Smooth muscle cell (in vitro differentiated cells): ENCODE data around the gene CYP27B1. TPM values are rescaled to one million over a fixed set of nuclear protein-coding genes. Genes with fewer than 3 reads are reported as not detected.
A peak's percentile ranks its signal among the peaks of the same experiment; 100 is the strongest.

Source experiments
- DNase-seq: peaks from one replicate; lab custom pipeline; 2025; ENCODE audit not compliant: unreplicated experiment; lab: John Stamatoyannopoulos, UW
- H2AFZ ChIP-seq: fragments of 200-600 bp; sonication (generic); 2 replicates; pipeline ENCODE4 v1.6.0; 2016; ENCODE audit warnings: antibody characterized with exemption, low read depth, mild to moderate bottlenecking
- H3F3A ChIP-seq: fragments of 200-600 bp; sonication (generic); 2 replicates; pipeline ENCODE4 v1.6.0; 2017; ENCODE audit warnings: antibody characterized with exemption, low read depth
- H3K27ac ChIP-seq: fragments of 200-600 bp; sonication (generic); 2 replicates; pipeline ENCODE4 v1.5.1; 2016; ENCODE audit warnings: low read depth, mild to moderate bottlenecking
- H3K27me3 ChIP-seq: fragments of 200-600 bp; sonication (generic); 2 replicates; pipeline ENCODE4 v1.6.1; 2016; ENCODE audit warnings: low read depth, mild to moderate bottlenecking
- H3K36me3 ChIP-seq: fragments of 200-600 bp; sonication (generic); 2 replicates; pipeline ENCODE4 v1.5.1; 2016; ENCODE audit warnings: low read depth
- H3K4me1 ChIP-seq: fragments of 200-600 bp; sonication (generic); 2 replicates; pipeline ENCODE4 v1.5.1; 2016; ENCODE audit warnings: low read depth
- H3K4me2 ChIP-seq: fragments of 200-600 bp; sonication (generic); 2 replicates; pipeline ENCODE4 v1.6.0; 2016; ENCODE audit warnings: mild to moderate bottlenecking
- H3K4me3 ChIP-seq: fragments of 200-600 bp; sonication (generic); 2 replicates; pipeline ENCODE4 v1.5.1; 2016; ENCODE audit warnings: mild to moderate bottlenecking
- H3K79me2 ChIP-seq: fragments of 200-600 bp; sonication (generic); 2 replicates; pipeline ENCODE4 v1.6.0; 2016; ENCODE audit warnings: low read depth, mild to moderate bottlenecking
- H3K9ac ChIP-seq: fragments of 200-600 bp; sonication (generic); 2 replicates; pipeline ENCODE4 v1.6.0; 2016; ENCODE audit warnings: low read depth
- H3K9me3 ChIP-seq: fragments of 200-600 bp; sonication (generic); replicated peaks from 2 replicates; pipeline ENCODE4 v1.5.1; 2016; ENCODE audit warnings: low read depth
- H4K20me1 ChIP-seq: fragments of 200-600 bp; sonication (generic); 2 replicates; pipeline ENCODE4 v1.6.0; 2016; ENCODE audit warnings: low read depth
- WGBS: methylation state at CpG from one replicate; pipeline ENCODE4 v1.1.7; 2016; ENCODE audit warnings: low lambda C conversion rate; 5-methylcytosine and 5-hydroxymethylcytosine counted together
- polyA plus RNA-seq: library from polyadenylated mRNA; unstranded; fragments of >200 nt; fragmentation: Nextera tagmentation; extraction: Ambion mirVana; gene quantifications from 2 replicates; pipeline ENCODE4 v1.2.1, GENCODE V29; 2016
- total RNA-seq: library from RNA; depleted of rRNA; stranded (reverse); fragments of >200 nt; gene quantifications from 2 replicates; pipeline ENCODE4 v1.2.3, GENCODE V29; 2014
- TF ChIP-seq, protein P1 (sequence below): fragments of 200-600 bp; sonication (generic); IDR thresholded peaks from 2 replicates; pipeline ENCODE4 v1.5.1; 2017; ENCODE audit warnings: borderline replicate concordance, mild to moderate bottlenecking, antibody characterized with exemption; ENCODE audit not compliant: insufficient read depth, poor library complexity, severe bottlenecking

CYP27B1 gene
- total and polyA plus RNA-seq, 2 experiments from 2014 or later: 0.81 to 1.7 TPM

DNA sequence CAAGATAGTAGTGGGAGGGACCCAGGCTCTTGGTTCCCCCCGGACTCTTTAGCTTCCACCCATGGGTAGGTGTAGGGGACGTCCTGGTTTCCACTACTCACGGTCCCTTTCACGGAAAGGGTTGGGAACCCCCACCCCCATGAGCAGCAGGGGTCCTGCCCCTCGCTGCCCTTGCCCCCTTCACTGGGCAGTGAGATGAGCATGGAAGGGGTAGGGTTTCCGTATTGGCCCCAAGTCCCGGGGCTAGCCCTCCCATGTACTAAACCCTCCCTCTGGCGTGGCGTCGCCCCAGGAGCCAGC, 41.1 kb downstream of the CYP27B1 start:
- Histone ChIP-seq H3K36me3 (no peaks in the 10 kb centered on the region), H3K4me1 (peaks cover 3% of the 10 kb centered on the region), H3K9ac (no peak overlapping the region), H4K20me1 (no peaks in the 10 kb centered on the region), H2AFZ (no peak overlapping the region), H3K79me2 (no peaks in the 10 kb centered on the region), H3K4me2 (peak overlapping the region; percentile 93), H3K27me3 (peaks cover 62% of the 10 kb centered on the region), H3K4me3 (peak overlapping the region; percentile 56), H3K27ac (no peak overlapping the region), H3K9me3 (no peaks in the 10 kb centered on the region), H3F3A (no peaks in the 10 kb centered on the region)
- DNase-seq: no peak
- TF ChIP-seq, protein P1, sequence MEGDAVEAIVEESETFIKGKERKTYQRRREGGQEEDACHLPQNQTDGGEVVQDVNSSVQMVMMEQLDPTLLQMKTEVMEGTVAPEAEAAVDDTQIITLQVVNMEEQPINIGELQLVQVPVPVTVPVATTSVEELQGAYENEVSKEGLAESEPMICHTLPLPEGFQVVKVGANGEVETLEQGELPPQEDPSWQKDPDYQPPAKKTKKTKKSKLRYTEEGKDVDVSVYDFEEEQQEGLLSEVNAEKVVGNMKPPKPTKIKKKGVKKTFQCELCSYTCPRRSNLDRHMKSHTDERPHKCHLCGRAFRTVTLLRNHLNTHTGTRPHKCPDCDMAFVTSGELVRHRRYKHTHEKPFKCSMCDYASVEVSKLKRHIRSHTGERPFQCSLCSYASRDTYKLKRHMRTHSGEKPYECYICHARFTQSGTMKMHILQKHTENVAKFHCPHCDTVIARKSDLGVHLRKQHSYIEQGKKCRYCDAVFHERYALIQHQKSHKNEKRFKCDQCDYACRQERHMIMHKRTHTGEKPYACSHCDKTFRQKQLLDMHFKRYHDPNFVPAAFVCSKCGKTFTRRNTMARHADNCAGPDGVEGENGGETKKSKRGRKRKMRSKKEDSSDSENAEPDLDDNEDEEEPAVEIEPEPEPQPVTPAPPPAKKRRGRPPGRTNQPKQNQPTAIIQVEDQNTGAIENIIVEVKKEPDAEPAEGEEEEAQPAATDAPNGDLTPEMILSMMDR: no peak
- WGBS: 9% methylated on average over 10 of the region's 10 CpGs

DNA sequence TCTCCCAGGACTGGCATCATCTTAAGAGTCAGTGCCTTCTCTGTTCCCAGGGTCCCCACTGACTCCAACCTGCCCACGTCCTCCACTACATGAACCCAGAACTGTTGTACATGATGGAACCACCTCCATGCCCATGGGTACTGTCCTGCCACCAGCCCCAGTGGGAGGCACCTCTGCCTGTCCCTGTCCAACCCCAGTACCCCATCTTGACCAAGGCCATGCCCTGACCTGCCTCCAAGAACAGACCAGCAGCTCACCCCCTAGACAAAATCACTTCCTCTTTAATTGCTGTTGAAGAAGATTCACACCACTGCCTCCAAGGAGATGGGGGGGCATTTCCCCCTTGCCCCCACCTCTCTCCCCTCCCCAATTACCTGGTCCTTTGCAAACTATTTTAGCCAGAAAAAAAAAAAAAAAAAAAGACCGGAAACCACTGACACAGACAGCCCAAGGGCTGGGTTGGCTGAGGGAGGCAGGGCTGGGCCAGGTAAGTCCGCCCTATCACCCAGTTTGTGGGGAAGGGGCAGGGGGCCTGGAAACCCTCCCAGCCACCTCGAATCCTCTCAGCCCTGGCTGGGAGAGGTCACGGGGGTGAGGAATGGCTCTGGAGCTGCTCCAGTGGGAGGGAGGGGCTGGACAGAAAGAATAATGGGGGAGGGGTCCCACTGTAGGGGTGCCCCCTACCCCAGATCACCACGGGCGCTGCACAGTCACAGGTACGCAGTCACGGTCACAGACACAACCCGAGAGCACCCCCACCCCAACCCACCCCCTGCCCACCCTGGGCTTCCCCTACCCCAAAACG, 41.7 kb downstream of the CYP27B1 start:
- TF ChIP-seq, protein P1: no peak
- H3K4me1 ChIP-seq: peaks cover 3% of the 10 kb centered on the region
- no peaks in the 10 kb centered on the region for H4K20me1 ChIP-seq
- no peaks in the 10 kb centered on the region for H3F3A ChIP-seq
- no peak overlapping the region for H3K9ac ChIP-seq
- no peak overlapping the region for H3K27ac ChIP-seq
- no peak overlapping the region for H3K4me3 ChIP-seq
- H3K4me2 ChIP-seq: no peak overlapping the region
- H2AFZ ChIP-seq: no peak overlapping the region
- WGBS: 68% methylated on average over 7 of the region's 11 CpGs
- DNase-seq: no peak
- no peaks in the 10 kb centered on the region for H3K79me2 ChIP-seq
- no peaks in the 10 kb centered on the region for H3K9me3 ChIP-seq
- H3K27me3 ChIP-seq: peaks cover 55% of the 10 kb centered on the region
- no peaks in the 10 kb centered on the region for H3K36me3 ChIP-seq

DNA sequence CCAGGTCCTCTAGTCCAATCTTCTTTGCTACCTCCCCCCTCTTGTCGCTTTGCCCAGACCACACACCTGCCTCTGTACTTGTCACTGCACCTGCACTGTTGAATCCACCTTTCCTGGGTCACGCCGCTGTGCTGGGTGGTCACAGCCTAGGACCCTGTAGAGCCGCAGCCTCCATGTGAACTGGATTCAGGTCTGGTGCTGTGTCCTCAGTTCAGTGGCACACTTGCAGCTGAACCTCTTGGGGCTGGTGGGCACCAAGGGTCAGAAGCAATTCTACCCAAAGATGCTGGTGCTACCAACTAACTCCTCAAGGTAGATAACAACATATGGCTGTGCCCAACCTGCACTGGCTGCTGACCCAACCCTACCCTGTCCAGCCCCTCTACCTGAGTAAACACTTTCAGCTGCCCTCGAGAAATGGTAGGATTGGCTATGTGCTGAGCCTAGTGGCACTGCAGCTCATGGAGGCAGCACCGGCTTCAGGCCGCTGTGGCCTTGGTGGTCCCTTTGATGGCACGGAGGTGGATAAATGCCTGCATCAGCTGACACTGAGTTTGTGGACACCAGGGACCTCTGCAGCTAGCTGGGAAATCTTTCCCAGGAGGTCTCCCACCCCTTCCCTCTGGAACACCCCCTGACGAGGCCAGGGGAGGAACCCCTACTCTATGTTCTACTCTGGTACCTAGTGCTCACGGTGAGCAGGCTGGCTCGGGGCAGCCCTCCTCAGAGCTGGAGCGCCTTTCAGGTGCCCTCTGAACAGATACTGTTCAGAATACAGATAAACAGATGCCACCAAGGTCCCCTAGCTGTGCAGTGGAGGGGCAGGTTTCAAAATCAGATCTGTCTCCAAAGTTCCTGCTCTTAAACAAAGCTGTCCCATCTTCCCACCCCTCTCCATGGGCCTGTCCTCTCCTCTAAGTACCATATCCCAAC, 42.6 kb downstream of the CYP27B1 start:
- no peaks in the 10 kb centered on the region for H3K79me2 ChIP-seq
- no peak overlapping the region for H3K27ac ChIP-seq
- no peaks in the 10 kb centered on the region for H3K36me3 ChIP-seq
- TF ChIP-seq, protein P1: no peak
- no peaks in the 10 kb centered on the region for H3F3A ChIP-seq
- H3K4me3 ChIP-seq: no peak overlapping the region
- no peak overlapping the region for H3K4me2 ChIP-seq
- DNase-seq: no peak
- H3K9ac ChIP-seq: no peak overlapping the region
- peaks cover 47% of the 10 kb centered on the region for H3K27me3 ChIP-seq
- peaks cover 3% of the 10 kb centered on the region for H3K4me1 ChIP-seq
- H4K20me1 ChIP-seq: no peaks in the 10 kb centered on the region
- no peak overlapping the region for H2AFZ ChIP-seq
- WGBS: 91% methylated on average over 12 of the region's 12 CpGs
- no peaks in the 10 kb centered on the region for H3K9me3 ChIP-seq
